H4 (cell line): ENCODE results near the gene EFCC1. TPM values are rescaled to one million over a fixed set of nuclear protein-coding genes. Genes with fewer than 3 reads are reported as not detected.
"Not testable (repeated sequence)": the region's sequence is repeated elsewhere in the genome, so short reads cannot be mapped to it uniquely, and the experiment has no call there.

ENCODE experiments used
- DNase-seq: peaks from one replicate; pipeline ENCODE4 v3.0.0-alpha.2; 2015; ENCODE audit warnings: low spot score
- total RNA-seq: library from RNA; depleted of rRNA; stranded (reverse); fragments of >200 nt; shearing (Covaris generic); gene quantifications from 2 replicates; pipeline ENCODE4 v1.2.3, GENCODE V29; 2014; rRNA removed

EFCC1 gene
- total RNA-seq, 1 experiment from 2014 or later: 1.2 TPM

DNA sequence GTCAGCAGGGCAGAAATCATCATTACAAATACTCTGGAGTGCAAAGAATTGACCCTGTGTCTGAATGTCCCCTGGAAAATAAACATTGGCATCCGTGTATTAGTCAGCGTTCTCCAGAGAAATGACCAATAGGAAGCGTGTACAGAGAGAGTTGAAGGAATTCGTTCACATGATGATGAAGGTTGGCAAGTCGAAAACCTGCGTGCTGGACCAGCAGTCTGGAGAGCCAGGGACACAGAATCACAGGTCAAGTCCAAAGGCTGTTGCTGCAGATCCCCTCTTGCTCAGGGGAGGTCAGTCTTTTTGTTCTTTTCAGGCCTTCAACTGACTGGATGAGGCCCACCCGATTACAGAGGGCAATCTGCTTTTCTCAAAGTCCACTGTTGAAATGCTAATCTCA, 76.1 kb downstream of the EFCC1 start:
- DNase-seq: no peak

DNA sequence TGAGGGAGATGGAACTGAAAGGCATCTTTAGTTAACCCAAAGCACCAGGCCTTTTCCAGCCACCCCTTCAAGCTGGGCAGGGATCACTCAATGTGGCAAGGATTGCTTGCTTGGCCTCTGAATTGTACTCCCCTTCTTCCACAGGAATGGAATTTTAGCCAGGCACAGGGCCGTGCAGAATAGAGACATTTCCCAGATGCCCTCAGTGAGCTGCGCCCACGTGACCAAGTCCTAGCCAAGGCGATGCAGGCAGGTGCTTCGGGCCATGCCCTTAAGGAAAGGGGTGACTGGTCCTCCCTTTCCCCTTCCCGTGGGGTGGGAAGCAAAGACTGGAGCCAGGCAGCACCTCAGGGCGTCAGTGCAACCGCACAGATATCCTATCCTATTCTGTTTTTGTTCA, 77.4 kb downstream of the EFCC1 start:
- no peak for DNase-seq

DNA sequence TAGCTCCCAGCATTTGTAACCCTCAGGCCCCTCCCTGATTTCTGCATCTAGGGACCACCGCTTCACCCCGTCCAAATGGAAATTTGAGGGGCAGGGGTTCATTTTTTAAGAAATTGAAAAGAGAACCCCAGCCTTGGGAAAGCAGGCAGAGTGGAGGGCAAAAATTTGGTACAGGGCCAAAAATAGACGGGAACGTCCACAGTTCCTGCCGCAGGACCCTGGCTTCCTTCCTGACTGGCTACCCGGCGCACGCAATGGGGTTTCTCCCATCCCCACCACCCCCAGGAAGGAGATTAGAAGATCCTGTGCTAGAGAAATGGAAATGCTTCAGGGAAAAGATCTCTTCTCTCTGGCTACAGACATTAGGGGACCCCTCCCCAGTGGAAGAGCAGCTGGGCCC, 80.4 kb downstream of the EFCC1 start:
- no peak for DNase-seq

DNA sequence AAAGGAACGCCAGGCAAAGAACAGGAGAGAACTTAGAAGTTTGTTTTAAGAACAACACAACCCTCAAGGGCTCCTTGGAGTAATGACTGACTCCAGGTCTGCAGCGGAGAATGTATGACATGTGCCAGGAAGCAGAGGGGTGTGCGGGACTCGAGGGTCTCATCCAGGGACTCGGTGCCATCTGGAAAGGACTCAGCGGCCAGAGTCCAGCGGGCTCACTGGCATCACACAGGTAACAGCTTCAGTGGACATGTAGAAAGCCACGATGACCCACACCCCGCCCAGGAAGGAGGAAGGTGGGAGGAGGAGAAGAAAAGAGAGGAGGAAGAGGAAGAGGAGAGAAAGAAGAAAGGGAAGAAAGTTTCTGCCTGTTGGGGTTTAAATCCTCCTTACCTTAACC, 80.9 kb downstream of the EFCC1 start:
- DNase-seq: no peak

DNA sequence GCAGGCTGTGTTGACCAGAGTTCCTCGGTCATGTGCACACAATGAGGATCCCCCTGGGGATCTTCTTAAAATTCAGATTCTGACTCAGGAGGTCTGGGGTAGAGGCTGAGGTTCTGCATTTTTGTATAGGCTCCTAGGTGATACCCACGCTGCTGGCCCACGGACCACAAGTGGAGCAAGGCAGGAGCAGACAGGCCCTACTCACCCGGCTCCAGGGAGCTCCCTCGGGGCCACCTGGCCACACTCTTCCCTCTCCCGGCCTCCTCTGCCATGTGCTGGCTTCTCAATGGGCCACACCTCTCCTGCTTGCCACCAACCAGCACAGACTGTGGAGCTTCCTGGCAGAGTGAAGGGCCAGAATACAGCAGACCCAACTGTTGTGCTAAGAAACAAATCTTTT, 83.4 kb downstream of the EFCC1 start:
- no peak for DNase-seq

DNA sequence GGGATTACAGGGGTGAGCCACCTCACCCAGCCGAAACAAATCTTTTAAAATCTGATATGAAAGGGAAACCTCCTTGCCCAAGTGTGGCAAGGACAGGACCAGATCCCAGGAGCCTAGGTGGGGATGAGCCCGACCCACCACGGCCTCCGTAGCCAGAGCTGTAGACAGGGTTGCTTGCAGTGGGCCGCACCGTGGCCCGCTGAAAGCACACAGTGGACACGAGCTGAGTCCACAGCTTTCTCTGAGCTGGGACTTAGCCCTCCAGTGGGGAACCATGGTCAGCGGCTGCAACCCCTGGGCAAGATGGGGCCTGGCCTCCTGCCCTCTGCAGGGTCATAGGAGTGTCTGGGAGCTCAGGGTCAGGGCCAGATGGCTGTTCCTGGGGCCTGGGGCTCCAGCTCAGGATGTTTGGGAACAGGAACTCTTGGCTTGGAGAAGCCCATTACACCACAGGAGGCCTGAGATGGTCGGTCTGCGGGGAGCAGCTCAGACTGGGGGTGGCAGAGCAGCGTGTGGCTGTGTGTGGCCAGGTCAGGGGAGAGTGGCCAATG, 84.1 kb downstream of the EFCC1 start:
- DNase-seq: no peak

DNA sequence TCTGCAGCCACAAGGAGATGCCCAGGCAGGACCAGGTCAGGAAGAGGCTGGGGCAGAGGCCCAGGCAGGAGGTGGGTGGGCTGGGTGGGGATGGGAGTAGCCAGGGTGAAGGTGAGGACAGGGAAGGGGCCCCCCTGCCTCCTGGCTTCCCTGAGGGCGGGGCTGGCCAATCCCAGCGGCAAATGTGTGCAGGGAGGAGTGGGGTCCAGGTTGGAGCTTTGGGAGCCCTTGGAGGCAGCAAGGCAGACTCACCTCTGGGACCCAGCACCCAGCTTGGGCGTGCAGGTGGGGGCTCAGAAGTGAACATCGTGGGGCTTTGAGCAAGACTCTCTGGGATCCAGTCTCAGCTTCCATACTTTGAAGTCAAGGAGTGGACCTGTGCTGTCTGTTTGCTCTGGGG, 84.7 kb downstream of the EFCC1 start:
- DNase-seq: no peak

DNA sequence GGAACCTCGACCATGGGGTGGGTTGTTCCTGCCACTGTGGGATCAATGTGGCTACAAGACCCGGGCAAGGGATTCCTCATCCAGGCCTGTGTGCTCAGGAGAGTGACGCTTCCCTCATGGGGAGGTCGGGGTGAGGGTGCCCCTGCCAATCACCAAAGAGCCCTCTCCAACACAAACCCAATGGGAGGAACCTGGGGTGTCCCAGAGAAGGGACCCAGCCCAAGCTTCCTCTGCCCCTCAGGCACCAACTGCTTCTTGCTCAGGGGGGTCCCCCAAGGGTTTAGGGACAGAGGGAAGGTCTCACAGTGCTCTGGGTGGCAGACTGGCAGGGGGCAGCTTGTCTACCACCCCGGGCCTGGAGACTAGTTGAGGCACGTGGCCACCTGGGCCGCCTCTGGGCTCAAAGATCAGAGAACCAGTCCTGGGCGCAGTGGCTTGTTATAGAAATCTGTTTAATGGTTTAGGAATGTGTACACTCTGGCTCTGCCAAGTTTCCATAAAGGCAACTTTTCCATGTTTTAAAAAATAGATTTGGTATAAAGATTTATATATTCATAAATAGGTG, 86.1 kb downstream of the EFCC1 start:
- no peak for DNase-seq

DNA sequence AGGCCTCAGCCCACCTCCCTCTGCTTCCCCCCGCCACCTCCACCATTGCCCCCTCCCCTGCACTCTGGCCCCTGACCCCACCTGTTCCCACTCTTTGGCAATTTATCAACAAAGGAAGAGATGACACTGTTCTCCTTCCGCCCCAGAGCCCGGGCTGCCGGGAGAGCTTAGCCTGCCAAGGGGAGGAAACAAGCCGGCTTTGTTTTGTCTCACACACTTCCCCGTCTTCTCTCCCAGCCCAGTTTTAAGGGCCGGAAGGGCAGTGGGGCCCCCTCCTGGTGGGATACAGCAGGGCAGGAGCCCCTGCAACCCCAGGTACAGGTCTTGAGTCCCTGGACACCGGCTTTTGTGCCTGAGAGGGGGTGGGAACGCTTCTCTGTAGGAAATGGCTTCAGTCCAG, 86.8 kb downstream of the EFCC1 start:
- not testable (repeated sequence) for DNase-seq

DNA sequence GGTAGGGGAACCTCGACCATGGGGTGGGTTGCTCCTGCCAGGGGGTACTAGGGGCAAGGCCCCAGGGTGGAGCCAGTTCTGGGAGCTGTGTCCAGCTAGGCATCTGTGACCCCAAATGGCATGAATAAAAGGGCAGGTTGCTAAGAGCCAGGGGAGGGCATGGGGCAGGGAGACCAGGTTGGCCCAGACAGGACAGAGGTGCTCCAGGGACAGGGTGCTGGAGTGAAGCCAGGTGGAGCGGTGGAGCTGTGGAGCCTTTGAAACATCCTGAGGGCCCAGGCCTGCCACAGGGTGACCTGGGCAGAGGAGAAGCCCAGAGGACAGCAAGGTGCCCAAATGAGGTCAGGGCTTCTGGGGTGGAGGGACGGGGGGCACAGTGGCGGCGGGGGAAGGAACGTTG, 87.2 kb downstream of the EFCC1 start:
- not testable (repeated sequence) for DNase-seq

Other genes with a start within 250 kb of the EFCC1 start
- gene ACAD9, start 121.7 kb upstream of the EFCC1 start, total RNA-seq: 16.6 and 31.9 TPM in 2 replicates
- gene CFAP92, start 7.2 kb upstream of the EFCC1 start, total RNA-seq: 0.06 and 0.50 TPM in 2 replicates
- gene GP9, start 59.5 kb downstream of the EFCC1 start, total RNA-seq: not detected in 2 replicates
- gene RAB43, start 120.5 kb downstream of the EFCC1 start, total RNA-seq: 13.0 and 15.9 TPM in 2 replicates
- 51.2 and 54.9 TPM in 2 replicates for gene ISY1, start 159.8 kb downstream of the EFCC1 start, total RNA-seq
- gene CNBP, start 182.6 kb downstream of the EFCC1 start, total RNA-seq: 336 and 394 TPM in 2 replicates
- 181 and 213 TPM in 2 replicates for gene COPG1, start 248.3 kb downstream of the EFCC1 start, total RNA-seq